Gastroesophageal sphincter (tissue), 4 donors: Measurements from ENCODE around the gene PWWP2B. TPM values are rescaled to one million over a fixed set of nuclear protein-coding genes. Genes with fewer than 3 reads are reported as not detected.
"Not testable (repeated sequence)": the region's sequence is repeated elsewhere in the genome, so short reads cannot be mapped to it uniquely, and the experiment has no call there.

Experiments used
- ATAC-seq: fragments of 150-250 bp; one replicate; pipeline ENCODE4 v1.9.1; 2016; ENCODE audit warnings: mild to moderate bottlenecking, moderate library complexity
- H3K27ac ChIP-seq, 4 donors: fragments of 200-600 bp; sonication (generic) in 3 of 4; 1 replicate in 3 of 4; 2 replicates in 1 of 4; pipeline ENCODE4 v1.5.1; 2016 to 2019
- H3K27me3 ChIP-seq: fragments of 200-600 bp; sonication (generic); one replicate; pipeline ENCODE4 v1.5.1; 2019
- H3K36me3 ChIP-seq, 2 donors: fragments of 200-600 bp; sonication (generic); one replicate each; pipeline ENCODE4 v1.5.1; 2019; ENCODE audit warnings: control low read depth in 1 of 2
- H3K4me1 ChIP-seq, 3 donors: fragments of 200-600 bp; sonication (generic); 1 replicate in 2 of 3; 2 replicates in 1 of 3; pipeline ENCODE4 v1.5.1; 2016 to 2019; ENCODE audit warnings: control low read depth in 2 of 3
- H3K4me3 ChIP-seq, 2 donors: fragments of 200-600 bp; sonication (generic); one replicate each; pipeline ENCODE4 v1.5.1; 2019; ENCODE audit warnings: mild to moderate bottlenecking in 1 of 2, moderate library complexity in 1 of 2
- H3K9me3 ChIP-seq, 3 donors: fragments of 200-600 bp; sonication (generic); one replicate each; pipeline ENCODE4 v1.5.1; 2017 to 2019; ENCODE audit warnings: control low read depth in 2 of 3
- CTCF ChIP-seq, 4 experiments: fragments of 200-600 bp in 2 of 4; fragments of 450-650 bp in 2 of 4; sonication (generic) in 1 of 4; IDR thresholded peaks; one replicate each; pipeline ENCODE4 v1.5.1; 2017 to 2019; ENCODE audit warnings: antibody characterized with exemption in 4 of 4, mild to moderate bottlenecking in 2 of 4, moderate library complexity in 2 of 4
- EP300 ChIP-seq: sonication (generic); formaldehyde crosslinking; IDR thresholded peaks from one replicate; pipeline ENCODE4 v1.6.1; 2017; ENCODE audit warnings: antibody characterized with exemption, mild to moderate bottlenecking
- POLR2A ChIP-seq, 2 donors: fragments of 450-650 bp; IDR thresholded peaks; one replicate each; pipeline ENCODE4 v1.6.1; 2017; ENCODE audit warnings: antibody characterized with exemption in 2 of 2, mild to moderate bottlenecking in 2 of 2, moderate library complexity in 1 of 2
- POLR2AphosphoS5 ChIP-seq: sonication (generic); formaldehyde crosslinking; IDR thresholded peaks from one replicate; pipeline ENCODE4 v1.6.1; 2017; ENCODE audit warnings: antibody characterized with exemption
- WGBS, 2 donors: methylation state at CpG; one replicate each; pipeline ENCODE4 v1.1.5; 2018; ENCODE audit warnings: low coverage in 1 of 2; 5-methylcytosine and 5-hydroxymethylcytosine counted together
- total RNA-seq, 4 donors: library from RNA; depleted of rRNA; stranded (reverse); fragments of >200 nt; gene quantifications; one replicate each; pipeline ENCODE4 v1.1.0, GENCODE V29; 2016

Gene PWWP2B
- total RNA-seq, 4 donors from 2014 or later: 11.3 to 17.1 (median 14.8) TPM

GRCh38 chr10:132377326-132377725 lies 19.7 kb upstream of the PWWP2B start:
- ATAC-seq: no peak
- Histone ChIP-seq H3K4me3 (no peak overlapping the region), H3K9me3 (peaks cover 0 to 6% (median 0%) of the 10 kb centered on the region in 3 donors), H3K36me3 (peaks cover 0 to 14% of the 10 kb centered on the region in 2 donors), H3K27me3 (no peaks in the 10 kb centered on the region), H3K27ac (no peak overlapping the region), H3K4me1 (no peaks in the 10 kb centered on the region)
- TF ChIP-seq POLR2A (IDR thresholded peaks at IDR 0.05) (no peak), CTCF (IDR thresholded peaks at IDR 0.05) (no peak), POLR2AphosphoS5 (no peak), EP300 (no peak)
- 95% methylated on average over 7 of the region's 7 CpGs for WGBS, 2 donors

GRCh38 chr10:132379026-132379425 lies 18.0 kb upstream of the PWWP2B start:
- ATAC-seq, H3K27ac ChIP-seq, H3K9me3 ChIP-seq, H3K4me1 ChIP-seq, H3K4me3 ChIP-seq, H3K27me3 ChIP-seq: not testable (repeated sequence)
- 85 to 88% methylated on average over 12 to 16 of the region's 16 CpGs for WGBS, 2 donors
- H3K36me3 ChIP-seq: peaks cover 0 to 14% of the 10 kb centered on the region in 2 donors

GRCh38 chr10:132380986-132381385 lies 16.0 kb upstream of the PWWP2B start:
- H3K27me3 ChIP-seq, H3K36me3 ChIP-seq, H3K4me3 ChIP-seq, H3K4me1 ChIP-seq, H3K27ac ChIP-seq, H3K9me3 ChIP-seq, ATAC-seq: not testable (repeated sequence)
- WGBS, 2 donors: 83 to 86% methylated on average over 1 of the region's 4 CpGs

- H3K36me3 ChIP-seq: peaks cover 0 to 6% of the 10 kb centered on the region in 2 donors
- WGBS, 2 donors: 63 to 81% methylated on average over 2 of the region's 2 CpGs
- H3K27me3 ChIP-seq: no peaks in the 10 kb centered on the region
- H3K9me3 ChIP-seq: peaks cover 0 to 6% (median 0%) of the 10 kb centered on the region in 3 donors
- ATAC-seq: no peak
- TF ChIP-seq POLR2AphosphoS5 (no peak), CTCF (IDR thresholded peaks at IDR 0.05) (no peak), POLR2A (IDR thresholded peaks at IDR 0.05) (no peak), EP300 (no peak)
- H3K27ac ChIP-seq: no peak overlapping the region
- H3K4me3 ChIP-seq: no peak overlapping the region
- no peaks in the 10 kb centered on the region for H3K4me1 ChIP-seq
Observed at GRCh38 chr10:132381741-132382140, 15.3 kb upstream of the PWWP2B start.

- TF ChIP-seq POLR2A (IDR thresholded peaks at IDR 0.05): no peak
- H3K9me3 ChIP-seq: peaks cover 0 to 6% (median 0%) of the 10 kb centered on the region in 3 donors
- peaks cover 0 to 6% of the 10 kb centered on the region in 2 donors for H3K36me3 ChIP-seq
- no peaks in the 10 kb centered on the region for H3K27me3 ChIP-seq
- WGBS, 2 donors: 97% methylated on average over 10 to 13 of the region's 16 CpGs
- no peak overlapping the region for H3K27ac ChIP-seq
- peaks cover 0 to 1% (median 0%) of the 10 kb centered on the region in 3 donors for H3K4me1 ChIP-seq
- no peak overlapping the region for H3K4me3 ChIP-seq
- no peak for ATAC-seq
Observed at GRCh38 chr10:132382231-132382922, 14.6 kb upstream of the PWWP2B start.

- WGBS, 2 donors: 67 to 73% methylated on average over 5 to 8 of the region's 8 CpGs
- no peak for TF ChIP-seq POLR2AphosphoS5
- no peak for TF ChIP-seq POLR2A (IDR thresholded peaks at IDR 0.05)
- TF ChIP-seq CTCF (IDR thresholded peaks at IDR 0.05): no peak
- no peak for TF ChIP-seq EP300
- Histone ChIP-seq H3K4me3 (no peak overlapping the region), H3K9me3 (peaks cover 0 to 6% (median 0%) of the 10 kb centered on the region in 3 donors), H3K36me3 (peaks cover 0 to 6% of the 10 kb centered on the region in 2 donors), H3K27me3 (no peaks in the 10 kb centered on the region), H3K4me1 (peaks cover 0 to 8% (median 3%) of the 10 kb centered on the region in 3 donors), H3K27ac (no peak overlapping the region)
- ATAC-seq: no peak
Observed at GRCh38 chr10:132383101-132383500, 13.9 kb upstream of the PWWP2B start.
